GM23248 (cell line): Measurements from ENCODE around the gene DENND6B. TPM values are rescaled to one million over a fixed set of nuclear protein-coding genes. Genes with fewer than 3 reads are reported as not detected.

Experiments used
- DNase-seq: peaks from one replicate; pipeline ENCODE4 v3.0.0-alpha.2; 2015
- H2AFZ ChIP-seq: fragments of 200-600 bp; sonication (generic); 2 replicates; pipeline ENCODE4 v1.6.1; 2016; ENCODE audit warnings: antibody characterized with exemption
- H3F3A ChIP-seq: fragments of 200-600 bp; sonication (generic); 2 replicates; pipeline ENCODE4 v1.6.1; 2016; ENCODE audit warnings: mild to moderate bottlenecking, antibody characterized with exemption, mixed run types; ENCODE audit not compliant: insufficient read depth
- H3K27ac ChIP-seq: fragments of 200-600 bp; sonication (generic); 2 replicates; pipeline ENCODE4 v1.5.1; 2016; ENCODE audit warnings: mild to moderate bottlenecking
- H3K27me3 ChIP-seq: fragments of 200-600 bp; sonication (generic); replicated peaks from 2 replicates; pipeline ENCODE4 v1.6.1; 2016; ENCODE audit warnings: mild to moderate bottlenecking; ENCODE audit not compliant: insufficient read depth
- H3K36me3 ChIP-seq: fragments of 200-600 bp; sonication (generic); 2 replicates; pipeline ENCODE4 v1.6.1; 2016; ENCODE audit warnings: low read depth, mild to moderate bottlenecking
- H3K4me1 ChIP-seq: fragments of 200-600 bp; sonication (generic); 2 replicates; pipeline ENCODE4 v1.6.1; 2016; ENCODE audit warnings: mild to moderate bottlenecking; ENCODE audit not compliant: insufficient read depth
- H3K4me2 ChIP-seq: fragments of 200-600 bp; sonication (generic); one replicate; pipeline ENCODE4 v1.6.1; 2016; ENCODE audit warnings: mild to moderate bottlenecking; ENCODE audit not compliant: unreplicated experiment
- H3K4me3 ChIP-seq: fragments of 200-600 bp; sonication (generic); 2 replicates; pipeline ENCODE4 v1.5.1; 2016; ENCODE audit warnings: mild to moderate bottlenecking
- H3K79me2 ChIP-seq: fragments of 200-600 bp; sonication (generic); 2 replicates; pipeline ENCODE4 v1.6.1; 2016; ENCODE audit warnings: mild to moderate bottlenecking; ENCODE audit not compliant: insufficient read depth
- H3K9ac ChIP-seq: fragments of 200-600 bp; sonication (generic); 2 replicates; pipeline ENCODE4 v1.6.1; 2016; ENCODE audit warnings: mild to moderate bottlenecking
- H3K9me2 ChIP-seq: fragments of 200-600 bp; sonication (generic); 2 replicates; pipeline ENCODE4 v1.6.1; 2016; ENCODE audit warnings: mixed run types, mild to moderate bottlenecking, moderate library complexity; ENCODE audit not compliant: insufficient read depth
- H3K9me3 ChIP-seq: fragments of 200-600 bp; sonication (generic); one replicate; pipeline ENCODE4 v1.6.1; 2017; ENCODE audit warnings: low read depth
- H4K20me1 ChIP-seq: fragments of 200-600 bp; sonication (generic); 2 replicates; pipeline ENCODE4 v1.6.0; 2016; ENCODE audit not compliant: insufficient read depth
- EZH2 ChIP-seq: fragments of 200-600 bp; sonication (generic); IDR thresholded peaks from 2 replicates; pipeline ENCODE4 v1.6.1; 2018; ENCODE audit warnings: antibody characterized with exemption, mild to moderate bottlenecking; ENCODE audit not compliant: insufficient read depth, poor library complexity, severe bottlenecking
- EZH2phosphoT487 ChIP-seq: fragments of 200-600 bp; sonication (generic); IDR thresholded peaks from 2 replicates; pipeline ENCODE4 v1.6.1; 2018; ENCODE audit warnings: antibody characterized with exemption, moderate library complexity, mild to moderate bottlenecking, low read depth; ENCODE audit not compliant: insufficient read depth
- WGBS, 2 experiments: methylation state at CpG; one replicate each; pipeline ENCODE4 v1.1.6; 2015 to 2017; ENCODE audit warnings: low lambda C conversion rate in 2 of 2, low coverage in 1 of 2; ENCODE audit errors: missing lambda C conversion rate in 2 of 2; 5-methylcytosine and 5-hydroxymethylcytosine counted together
- in situ Hi-C: fragments of 300-500 bp; cut with MboI; formaldehyde crosslinking; loops from 2 replicates; pipeline ENCODE4 v1.15.0; 2020
- polyA plus RNA-seq: library from polyadenylated mRNA; unstranded; fragments of >200 nt; fragmentation: Nextera tagmentation; extraction: Ambion mirVana; gene quantifications from 2 replicates; pipeline ENCODE4 v1.2.1, GENCODE V29; 2016
- total RNA-seq: library from RNA; depleted of rRNA; stranded (reverse); fragments of >200 nt; shearing (Covaris generic); gene quantifications from 2 replicates; pipeline ENCODE4 v1.2.3, GENCODE V29; 2014

Gene DENND6B
- total and polyA plus RNA-seq, 2 experiments from 2014 or later = 5.7 to 6.1 TPM

GRCh38 chr22:50282361-50283155 lies 44.3 kb downstream of the DENND6B start:
- Histone ChIP-seq H3K4me2 (no peak overlapping the region), H3K27ac (no peak overlapping the region), H3K36me3 (peaks cover 20% of the 10 kb centered on the region; the same call in 1 of the 2 replicates), H2AFZ (no peak overlapping the region), H3K27me3 (no peaks in the 10 kb centered on the region), H3F3A (no peaks in the 10 kb centered on the region), H3K79me2 (peaks cover 26% of the 10 kb centered on the region), H3K4me1 (no peaks in the 10 kb centered on the region), H3K9ac (no peak overlapping the region), H3K9me2 (no peaks in the 10 kb centered on the region), H3K9me3 (no peaks in the 10 kb centered on the region), H3K4me3 (no peak overlapping the region), H4K20me1 (no peaks in the 10 kb centered on the region)
- in situ Hi-C loops = no loop called here
- DNase-seq = peak; percentile 74
- 83 to 85% methylated on average over 23 to 45 of the region's 45 CpGs for WGBS, 2 experiments
- TF ChIP-seq EZH2phosphoT487 (no peak), EZH2 (no peak)

DNA sequence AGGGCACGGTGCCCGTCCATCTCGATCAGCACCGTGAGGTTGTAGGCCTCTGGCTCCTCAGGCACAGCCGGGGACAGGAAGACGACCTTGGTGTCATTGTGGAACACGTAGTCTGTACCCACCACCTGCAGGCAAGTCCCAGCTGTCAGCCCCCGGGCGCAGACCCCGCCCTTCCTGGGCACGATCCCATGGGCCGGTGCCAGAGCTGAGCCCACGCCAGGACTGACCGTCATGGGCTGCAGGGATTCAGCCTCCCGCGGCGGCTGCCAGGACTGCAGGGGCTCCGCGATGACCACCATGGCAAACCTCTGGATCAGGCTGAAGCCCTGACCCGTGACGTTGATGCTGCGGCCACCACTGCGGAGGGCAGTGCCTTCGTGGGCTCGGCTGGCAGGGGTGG lies 44.9 kb downstream of the DENND6B start:
- in situ Hi-C loops = no loop called here
- peaks cover 25% of the 10 kb centered on the region; the same call in 1 of the 2 replicates for H3K36me3 ChIP-seq
- peaks cover 20% of the 10 kb centered on the region for H3K79me2 ChIP-seq
- no peaks in the 10 kb centered on the region for H3K9me3 ChIP-seq
- H3F3A ChIP-seq = 0 out of 2 replicates have a peak, but pooled peaks cover 4% of the 10 kb centered on the region
- WGBS, 2 experiments = 90 to 92% methylated on average over 21 to 25 of the region's 25 CpGs
- no peaks in the 10 kb centered on the region for H4K20me1 ChIP-seq
- H3K27ac ChIP-seq = no peak overlapping the region
- DNase-seq = no peak
- H3K4me1 ChIP-seq = no peaks in the 10 kb centered on the region
- H3K4me3 ChIP-seq = no peak overlapping the region
- TF ChIP-seq EZH2 = no peak
- no peak for TF ChIP-seq EZH2phosphoT487
- no peak overlapping the region for H3K9ac ChIP-seq
- H3K4me2 ChIP-seq = no peak overlapping the region
- no peaks in the 10 kb centered on the region for H3K27me3 ChIP-seq
- no peaks in the 10 kb centered on the region for H3K9me2 ChIP-seq
- H2AFZ ChIP-seq = no peak overlapping the region

DNA sequence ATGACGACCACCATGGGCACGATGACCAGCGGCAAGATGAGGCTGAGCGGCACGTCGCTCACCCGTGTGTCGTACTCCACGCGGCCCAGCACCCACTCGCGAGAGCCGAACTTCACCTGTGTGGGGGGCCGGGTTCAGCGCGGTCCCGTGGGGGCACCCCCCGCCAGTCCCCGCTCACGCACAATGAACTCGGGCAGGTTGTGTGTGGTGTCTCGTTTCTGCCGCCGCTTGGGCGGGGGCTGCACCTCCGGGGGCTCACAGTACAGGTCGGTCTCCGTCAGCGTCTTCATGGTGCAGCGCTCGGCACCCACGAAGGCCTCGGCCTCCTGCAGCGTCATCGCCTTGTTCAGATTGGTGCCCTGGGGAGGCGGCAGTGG lies 45.4 kb downstream of the DENND6B start:
- Histone ChIP-seq H3K9me3 (no peaks in the 10 kb centered on the region), H2AFZ (no peak overlapping the region), H3K27me3 (no peaks in the 10 kb centered on the region), H3F3A (peaks cover 10% of the 10 kb centered on the region; the same call in 1 of the 2 replicates), H3K4me1 (no peaks in the 10 kb centered on the region), H3K27ac (no peak overlapping the region), H3K9ac (no peak overlapping the region), H3K79me2 (peaks cover 14% of the 10 kb centered on the region), H3K36me3 (peaks cover 26% of the 10 kb centered on the region; the same call in 1 of the 2 replicates), H3K4me2 (no peak overlapping the region), H3K4me3 (no peak overlapping the region), H4K20me1 (no peaks in the 10 kb centered on the region), H3K9me2 (no peaks in the 10 kb centered on the region)
- in situ Hi-C loops = no loop called here
- WGBS, 2 experiments = 97% methylated on average over 25 to 36 of the region's 36 CpGs
- DNase-seq = no peak
- TF ChIP-seq EZH2phosphoT487 (no peak), EZH2 (no peak)

DNA sequence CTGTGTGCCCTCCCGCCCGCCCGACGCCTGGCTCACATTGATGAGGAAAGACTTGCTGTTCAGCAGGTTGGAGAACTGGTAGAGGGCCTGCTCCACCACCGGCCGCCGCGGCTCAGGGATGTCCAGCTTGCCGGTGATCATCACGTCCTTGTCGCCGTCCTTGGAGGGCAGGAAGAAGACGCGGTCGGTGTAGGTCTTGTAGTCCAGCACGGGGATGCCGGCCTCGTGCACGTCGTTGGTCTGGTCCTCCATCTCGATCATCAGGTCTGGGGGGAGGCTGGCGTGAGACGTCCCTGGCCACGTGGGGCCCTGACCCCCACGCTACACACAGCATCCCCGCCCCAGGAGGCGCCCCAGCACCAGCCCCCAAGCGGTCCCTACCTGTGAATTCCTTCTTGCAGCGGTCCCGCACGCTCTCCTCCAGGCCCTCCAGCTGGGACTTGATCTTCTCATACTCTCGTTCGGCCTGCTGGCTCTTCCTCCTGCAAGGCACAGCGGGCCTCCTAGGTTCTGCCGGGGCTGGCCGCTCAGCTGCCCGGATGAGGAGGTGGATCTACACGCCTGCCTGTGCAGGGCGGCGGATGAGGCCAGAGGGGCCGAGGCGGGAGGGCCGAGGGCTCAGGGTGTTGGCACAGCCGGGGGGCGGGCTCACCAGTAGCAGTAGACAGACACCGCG lies 46.0 kb downstream of the DENND6B start:
- Histone ChIP-seq H3K36me3 (peaks cover 26% of the 10 kb centered on the region; the same call in 1 of the 2 replicates), H3K4me1 (no peaks in the 10 kb centered on the region), H3K4me2 (no peak overlapping the region), H4K20me1 (no peaks in the 10 kb centered on the region), H3K9me3 (no peaks in the 10 kb centered on the region), H3K4me3 (no peak overlapping the region), H3K9ac (no peak overlapping the region), H3F3A (peaks cover 10% of the 10 kb centered on the region; the same call in 1 of the 2 replicates), H3K79me2 (peaks cover 8% of the 10 kb centered on the region), H2AFZ (no peak overlapping the region), H3K27me3 (no peaks in the 10 kb centered on the region), H3K9me2 (no peaks in the 10 kb centered on the region), H3K27ac (no peak overlapping the region)
- no peak for DNase-seq
- in situ Hi-C loops = no loop called here
- no peak for TF ChIP-seq EZH2
- TF ChIP-seq EZH2phosphoT487 = no peak
- 96% methylated on average over 31 to 47 of the region's 47 CpGs for WGBS, 2 experiments
